Activated T-helper 2 cell treated with anti-CD3 and anti-CD28 coated beads, Interferon-gamma antibody, Interleukin-2, Interleukin-4, amounts not matched to agents 10 μg/mL and 5 μg/mL and 100 μg/mL, durations not matched to agents 14 hours and 24 hours and 36 hours (primary cell): ENCODE data around the gene MCRS1. TPM values are rescaled to one million over a fixed set of nuclear protein-coding genes. Genes with fewer than 3 reads are reported as not detected.

ENCODE experiments used
- DNase-seq: peaks from one replicate; pipeline ENCODE4 v3.0.0; 2021; ENCODE audit warnings: low spot score
- H3K27ac Mint-ChIP-seq: one replicate; pipeline ENCODE4 v1.8.0; 2021; ENCODE audit warnings: mixed read lengths
- H3K27me3 Mint-ChIP-seq: one replicate; pipeline ENCODE4 v1.8.0; 2021; ENCODE audit warnings: low read depth, mixed read lengths
- H3K36me3 Mint-ChIP-seq: one replicate; pipeline ENCODE4 v1.8.0; 2021; ENCODE audit warnings: low read depth, mixed read lengths
- H3K4me1 Mint-ChIP-seq: one replicate; pipeline ENCODE4 v1.8.0; 2021; ENCODE audit warnings: low read depth, mixed read lengths
- H3K4me3 Mint-ChIP-seq: one replicate; pipeline ENCODE4 v1.8.0; 2021; ENCODE audit warnings: low read depth, mild to moderate bottlenecking, moderate library complexity, mixed read lengths
- H3K9me3 Mint-ChIP-seq: one replicate; pipeline ENCODE4 v1.8.0; 2021; ENCODE audit warnings: mixed read lengths
- intact Hi-C: fragments of 100-400 bp; cut with micrococcal nuclease; formaldehyde crosslinking; loops from one replicate; pipeline ENCODE4 v1.15.1; 2023
- total RNA-seq: library from RNA; stranded (reverse); gene quantifications from 2 replicates; pipeline ENCODE4 v1.2.3, GENCODE V29; 2022

MCRS1 gene
- total RNA-seq, 1 donor from 2014 or later, result 67.9 TPM

- H3K27ac Mint-ChIP-seq, result no peak overlapping the region
- H3K4me1 Mint-ChIP-seq, result no peaks in the 10 kb centered on the region
- H3K9me3 Mint-ChIP-seq, result peaks cover 11% of the 10 kb centered on the region
- H3K36me3 Mint-ChIP-seq, result peaks cover 14% of the 10 kb centered on the region
- no peak overlapping the region for H3K4me3 Mint-ChIP-seq
- intact Hi-C loops, result no loop called here
- no peak for DNase-seq
- no peaks in the 10 kb centered on the region for H3K27me3 Mint-ChIP-seq
Observed at GRCh38 chr12:49588721-49589516, 21.0 kb upstream of the MCRS1 start.

- intact Hi-C loops, result no loop called here
- no peaks in the 10 kb centered on the region for H3K4me1 Mint-ChIP-seq
- no peaks in the 10 kb centered on the region for H3K27me3 Mint-ChIP-seq
- no peak for DNase-seq
- no peak overlapping the region for H3K27ac Mint-ChIP-seq
- H3K4me3 Mint-ChIP-seq, result no peak overlapping the region
- peaks cover 11% of the 10 kb centered on the region for H3K9me3 Mint-ChIP-seq
- H3K36me3 Mint-ChIP-seq, result peaks cover 19% of the 10 kb centered on the region
Observed at GRCh38 chr12:49588281-49588680, 20.3 kb upstream of the MCRS1 start.

- Mint-ChIP-seq H3K36me3 (peaks cover 19% of the 10 kb centered on the region), H3K27me3 (no peaks in the 10 kb centered on the region), H3K27ac (no peak overlapping the region), H3K9me3 (peaks cover 11% of the 10 kb centered on the region), H3K4me3 (no peak overlapping the region), H3K4me1 (no peaks in the 10 kb centered on the region)
- no peak for DNase-seq
- intact Hi-C loops, result no loop called here
Observed at GRCh38 chr12:49587174-49587908, 19.4 kb upstream of the MCRS1 start.

GRCh38 chr12:49585477-49586459 lies 17.8 kb upstream of the MCRS1 start:
- H3K4me3 Mint-ChIP-seq, result no peak overlapping the region
- H3K9me3 Mint-ChIP-seq, result peaks cover 4% of the 10 kb centered on the region
- H3K36me3 Mint-ChIP-seq, result peaks cover 12% of the 10 kb centered on the region
- no peak for DNase-seq
- no peaks in the 10 kb centered on the region for H3K27me3 Mint-ChIP-seq
- peaks cover 11% of the 10 kb centered on the region for H3K4me1 Mint-ChIP-seq
- H3K27ac Mint-ChIP-seq, result no peak overlapping the region
- intact Hi-C loops, result no loop called here

- peaks cover 16% of the 10 kb centered on the region for H3K4me1 Mint-ChIP-seq
- H3K9me3 Mint-ChIP-seq, result no peaks in the 10 kb centered on the region
- H3K27me3 Mint-ChIP-seq, result no peaks in the 10 kb centered on the region
- DNase-seq, result no peak
- no peak overlapping the region for H3K27ac Mint-ChIP-seq
- no peak overlapping the region for H3K4me3 Mint-ChIP-seq
- H3K36me3 Mint-ChIP-seq, result peaks cover 10% of the 10 kb centered on the region
- intact Hi-C loops, result loop anchor here (5.0 kb wide), 1 partner anchor 72 kb away; no protein-coding TSS in a partner anchor
Observed at GRCh38 chr12:49584591-49584990, 16.6 kb upstream of the MCRS1 start.

GRCh38 chr12:49583366-49584094 lies 15.6 kb upstream of the MCRS1 start:
- DNase-seq, result no peak
- no peak overlapping the region for H3K4me3 Mint-ChIP-seq
- H3K27ac Mint-ChIP-seq, result no peak overlapping the region
- peaks cover 11% of the 10 kb centered on the region for H3K36me3 Mint-ChIP-seq
- H3K4me1 Mint-ChIP-seq, result peaks cover 16% of the 10 kb centered on the region
- no peaks in the 10 kb centered on the region for H3K9me3 Mint-ChIP-seq
- intact Hi-C loops, result loop anchor here (5.0 kb wide), 1 partner anchor 71 kb away; no protein-coding TSS in a partner anchor
- no peaks in the 10 kb centered on the region for H3K27me3 Mint-ChIP-seq

GRCh38 chr12:49582850-49583249 lies 14.9 kb upstream of the MCRS1 start:
- H3K27me3 Mint-ChIP-seq, result no peaks in the 10 kb centered on the region
- no peak for DNase-seq
- no peak overlapping the region for H3K4me3 Mint-ChIP-seq
- intact Hi-C loops, result loop anchor here (5.0 kb wide), 1 partner anchor 71 kb away; no protein-coding TSS in a partner anchor
- H3K9me3 Mint-ChIP-seq, result no peaks in the 10 kb centered on the region
- H3K36me3 Mint-ChIP-seq, result peaks cover 11% of the 10 kb centered on the region
- peaks cover 16% of the 10 kb centered on the region for H3K4me1 Mint-ChIP-seq
- H3K27ac Mint-ChIP-seq, result no peak overlapping the region

GRCh38 chr12:49582201-49582600 lies 14.3 kb upstream of the MCRS1 start:
- intact Hi-C loops, result loop anchor here (5.0 kb wide), 1 partner anchor 70 kb away; no protein-coding TSS in a partner anchor
- Mint-ChIP-seq H3K4me1 (peaks cover 16% of the 10 kb centered on the region), H3K27ac (no peak overlapping the region), H3K9me3 (no peaks in the 10 kb centered on the region), H3K27me3 (no peaks in the 10 kb centered on the region), H3K4me3 (no peak overlapping the region), H3K36me3 (peaks cover 11% of the 10 kb centered on the region)
- no peak for DNase-seq

- Mint-ChIP-seq H3K27ac (peak overlapping the region; percentile 51), H3K4me3 (no peak overlapping the region), H3K9me3 (no peaks in the 10 kb centered on the region), H3K27me3 (no peaks in the 10 kb centered on the region), H3K4me1 (peaks cover 16% of the 10 kb centered on the region), H3K36me3 (peaks cover 11% of the 10 kb centered on the region)
- intact Hi-C loops, result loop anchor here (2.0 to 5.0 kb wide), 2 partner anchors 69 to 222 kb away; no protein-coding TSS in a partner anchor
- peak; percentile 40 for DNase-seq
Observed at GRCh38 chr12:49580572-49581535, 12.9 kb upstream of the MCRS1 start.

- intact Hi-C loops, result no loop called here
- no peak for DNase-seq
- Mint-ChIP-seq H3K4me1 (peaks cover 16% of the 10 kb centered on the region), H3K27me3 (no peaks in the 10 kb centered on the region), H3K36me3 (peaks cover 4% of the 10 kb centered on the region), H3K9me3 (no peaks in the 10 kb centered on the region), H3K4me3 (no peak overlapping the region), H3K27ac (no peak overlapping the region)
Observed at GRCh38 chr12:49578471-49579112, 10.7 kb upstream of the MCRS1 start.
